HFF-Myc (cell line): Measurements from ENCODE around the gene CYREN.
"Not testable (repeated sequence)": the region's sequence is repeated elsewhere in the genome, so short reads cannot be mapped to it uniquely, and the experiment has no call there.

Experiments used
- DNase-seq: peaks from one replicate; pipeline ENCODE4 v3.0.0-alpha.2; 2011; ENCODE audit warnings: low read depth; ENCODE audit errors: extremely low read depth
- H3K4me3 ChIP-seq: replicated peaks from 2 replicates; pipeline ENCODE4 v1.5.1; 2011; ENCODE audit warnings: low read depth, mild to moderate bottlenecking, control low read depth, low read length
- CTCF ChIP-seq: IDR thresholded peaks from 2 replicates; pipeline ENCODE4 v1.5.1; 2012; ENCODE audit warnings: mild to moderate bottlenecking, low read depth, low read length, control low read depth; ENCODE audit errors: missing control alignments

Gene CYREN

GRCh38 chr7:135179321-135179925 lies 8.9 kb upstream of the CYREN start:
- DNase-seq: no peak
- no peak overlapping the region for H3K4me3 ChIP-seq
- TF ChIP-seq CTCF: no peak

- no peak for DNase-seq
- H3K4me3 ChIP-seq: no peak overlapping the region
- TF ChIP-seq CTCF: no peak
Measured at GRCh38 chr7:135178364-135178763, 7.9 kb upstream of the CYREN start.

GRCh38 chr7:135177028-135177696 lies 6.7 kb upstream of the CYREN start:
- no peak for TF ChIP-seq CTCF
- no peak overlapping the region for H3K4me3 ChIP-seq
- no peak for DNase-seq

- no peak for DNase-seq
- H3K4me3 ChIP-seq: no peak overlapping the region
- no peak for TF ChIP-seq CTCF
Measured at GRCh38 chr7:135175931-135176330, 5.4 kb upstream of the CYREN start.

GRCh38 chr7:135174941-135175340 lies 4.4 kb upstream of the CYREN start:
- TF ChIP-seq CTCF: no peak
- no peak overlapping the region for H3K4me3 ChIP-seq
- no peak for DNase-seq

- not testable (repeated sequence) for H3K4me3 ChIP-seq, DNase-seq
Measured at GRCh38 chr7:135173916-135174315, 3.4 kb upstream of the CYREN start.

- DNase-seq, H3K4me3 ChIP-seq: not testable (repeated sequence)
Measured at GRCh38 chr7:135171581-135172291, 1.2 kb upstream of the CYREN start.

- peak overlapping the region; percentile 84 for H3K4me3 ChIP-seq
Measured at GRCh38 chr7:135170998-135171481, 533 bp upstream of the CYREN start.

More at GRCh38 chr7:135170998-135171481, 533 bp upstream of the CYREN start:
- not testable (repeated sequence) for DNase-seq
